BJ (cell line): Measurements from ENCODE around the gene DNMT3A. TPM values are rescaled to one million over a fixed set of nuclear protein-coding genes. Genes with fewer than 3 reads are reported as not detected.

ENCODE experiments used
- CTCF ChIA-PET: fragments of 350-600 bp; formaldehyde crosslinking; extraction: SDS; loops from one replicate; lab custom pipeline; 2021; ENCODE audit warnings: antibody characterized with exemption, inconsistent platforms; lab: Yijun Ruan, JAX
- POLR2A ChIA-PET: fragments of 300-600 bp; sonication (Branson Sonifier 250); formaldehyde crosslinking; extraction: SDS; loops from one replicate; lab custom pipeline; 2021; ENCODE audit warnings: antibody characterized with exemption; lab: Charles Lee
- DNase-seq: peaks from one replicate; pipeline ENCODE4 v3.0.0-alpha.2; 2011; ENCODE audit warnings: low read depth
- H3K27me3 ChIP-seq: 2 replicates; pipeline ENCODE4 v1.6.0; 2011; ENCODE audit warnings: low read length; ENCODE audit not compliant: control insufficient read depth, insufficient read depth
- H3K36me3 ChIP-seq: 2 replicates; pipeline ENCODE4 v1.5.1; 2011; ENCODE audit warnings: low read length; ENCODE audit not compliant: control insufficient read depth, insufficient read depth
- H3K4me3 ChIP-seq: 2 replicates; pipeline ENCODE4 v1.5.1; 2011; ENCODE audit warnings: low read depth, mild to moderate bottlenecking, control low read depth, low read length
- CTCF ChIP-seq: IDR thresholded peaks from 2 replicates; pipeline ENCODE4 v1.5.1; 2011; ENCODE audit warnings: low read depth, mild to moderate bottlenecking, control low read depth, inconsistent platforms, low read length, moderate library complexity; ENCODE audit not compliant: insufficient read depth
- polyA plus RNA-seq: library from polyadenylated mRNA; depleted of rRNA; stranded (reverse); fragments of >200 nt; gene quantifications from 2 replicates; pipeline ENCODE4 v1.2.3, GENCODE V29; 2011

DNMT3A gene
- polyA plus RNA-seq, 1 experiment: 3.0 TPM

GRCh38 chr2:25305775-25306174 lies 36.0 kb downstream of the DNMT3A start:
- POLR2A ChIA-PET: no interaction called here
- Histone ChIP-seq H3K36me3 (peaks cover 6% of the 10 kb centered on the region), H3K27me3 (no peaks in the 10 kb centered on the region), H3K4me3 (no peak overlapping the region)
- CTCF ChIA-PET: no interaction called here
- TF ChIP-seq CTCF: no peak
- DNase-seq: no peak

- Histone ChIP-seq H3K4me3 (no peak overlapping the region), H3K36me3 (peaks cover 6% of the 10 kb centered on the region), H3K27me3 (no peaks in the 10 kb centered on the region)
- TF ChIP-seq CTCF: no peak
- POLR2A ChIA-PET: no interaction called here
- DNase-seq: no peak
- CTCF ChIA-PET: interaction anchor here (0.8 to 1.7 kb wide), 2 partner anchors 10 to 11 kb away, joined by 3 to 6 read pairs; no protein-coding TSS in a partner anchor
Observed at GRCh38 chr2:25304826-25305596, 36.7 kb downstream of the DNMT3A start.

- ChIA-PET CTCF (interaction anchor here (0.8 to 1.7 kb wide), 2 partner anchors 10 kb away, joined by 3 to 6 read pairs; no protein-coding TSS in a partner anchor), POLR2A (no interaction called here)
- H3K27me3 ChIP-seq: no peaks in the 10 kb centered on the region
Observed at GRCh38 chr2:25304321-25304720, 37.4 kb downstream of the DNMT3A start.

GRCh38 chr2:25303633-25304236 lies 38.0 kb downstream of the DNMT3A start:
- POLR2A ChIA-PET: no interaction called here
- no peak overlapping the region for H3K4me3 ChIP-seq
- no peaks in the 10 kb centered on the region for H3K27me3 ChIP-seq
- no peak for DNase-seq
- CTCF ChIA-PET: interaction anchor here (1.7 kb wide), 1 partner anchor 9 kb away, joined by 6 read pairs; no protein-coding TSS in a partner anchor
- H3K36me3 ChIP-seq: peaks cover 6% of the 10 kb centered on the region
- no peak for TF ChIP-seq CTCF

More at GRCh38 chr2:25304321-25304720, 37.4 kb downstream of the DNMT3A start:
- TF ChIP-seq CTCF: no peak
- peaks cover 8% of the 10 kb centered on the region for H3K36me3 ChIP-seq
- no peak overlapping the region for H3K4me3 ChIP-seq
- no peak for DNase-seq

- Histone ChIP-seq H3K36me3 (peaks cover 9% of the 10 kb centered on the region), H3K4me3 (no peak overlapping the region), H3K27me3 (no peaks in the 10 kb centered on the region)
- DNase-seq: no peak
- TF ChIP-seq CTCF: no peak
- ChIA-PET POLR2A (no interaction called here), CTCF (interaction anchor here (1.5 kb wide), 1 partner anchor 10 kb away, joined by 3 read pairs; no protein-coding TSS in a partner anchor)
Observed at GRCh38 chr2:25302758-25303375, 38.9 kb downstream of the DNMT3A start.
